Ovary (tissue), 9 donors: ENCODE data around the gene ABCC4. TPM values are rescaled to one million over a fixed set of nuclear protein-coding genes. Genes with fewer than 3 reads are reported as not detected.

Experiments
- DNase-seq, 5 donors: peaks; one replicate each; pipeline ENCODE4 v3.0.0-alpha.2; 2019 to 2020
- H3K27ac ChIP-seq, 2 donors: fragments of 200-600 bp; one replicate each; pipeline versions ENCODE4 v1.5.1 to v1.8.0; 2019 to 2022
- H3K27me3 ChIP-seq: fragments of 200-600 bp; one replicate; pipeline ENCODE4 v1.8.0; 2022
- H3K36me3 ChIP-seq: fragments of 200-600 bp; sonication (generic); one replicate; pipeline ENCODE4 v1.5.1; 2019
- H3K4me1 ChIP-seq: one replicate; pipeline ENCODE4 v1.8.1; 2013; ENCODE audit warnings: mild to moderate bottlenecking, moderate library complexity; ENCODE audit not compliant: insufficient read depth
- H3K4me3 ChIP-seq: fragments of 200-600 bp; sonication (generic); one replicate; pipeline ENCODE4 v1.5.1; 2017
- H3K9me3 ChIP-seq, 2 donors: fragments of 200-600 bp in 1 of 2; sonication (generic) in 1 of 2; one replicate each; pipeline versions ENCODE4 v1.5.1 to v1.8.1; 2013 to 2019; ENCODE audit warnings: mild to moderate bottlenecking in 1 of 2, moderate library complexity in 1 of 2
- EP300 ChIP-seq: sonication (generic); formaldehyde crosslinking; IDR thresholded peaks from one replicate; pipeline ENCODE4 v1.6.1; 2017; ENCODE audit warnings: antibody characterized with exemption
- POLR2A ChIP-seq: fragments of 450-650 bp; IDR thresholded peaks from one replicate; pipeline ENCODE4 v1.6.1; 2017; ENCODE audit warnings: antibody characterized with exemption, mild to moderate bottlenecking, moderate library complexity
- WGBS, 3 donors: extraction: QIAGEN DNeasy Blood & Tissue Kit in 1 of 3; methylation state at CpG; one replicate each; pipeline versions ENCODE4 v1.1.5 to v1.1.7; 2013 to 2017; 5-methylcytosine and 5-hydroxymethylcytosine counted together
- intact Hi-C, 4 donors: fragments of 100-400 bp; cut with DNase I; formaldehyde crosslinking; loops; one replicate each; pipeline versions ENCODE4 v1.11.0 to v1.15.1; 2022 to 2023
- polyA plus RNA-seq, 2 donors: library from polyadenylated mRNA; stranded (reverse); fragments of 200-250 nt in 1 of 2; fragments of 350-450 nt in 1 of 2; fragmentation: Illumina TruSeq in 1 of 2; extraction: RNeasy Lipid Tissue Mini Kit (QIAGEN cat#74804) in 1 of 2; gene quantifications; one replicate each; pipeline ENCODE4 v1.2.3, GENCODE V29; 2013 to 2014
- total RNA-seq, 7 donors: library from RNA; depleted of rRNA in 2 of 7; stranded (reverse); fragments of >200 nt in 2 of 7; fragmentation: NEBNext Ultra II Directional in 3 of 7; extraction: Animal tissue kit (Norgen Biotek cat#: 25700) in 3 of 7; gene quantifications; one replicate each; pipeline versions ENCODE4 v1.1.0 to v1.2.4, GENCODE V29; 2016 to 2023
- TF ChIP-seq, protein P1 (sequence below), 3 donors: fragments of 450-650 bp in 2 of 3; fragments of 200-600 bp in 1 of 3; IDR thresholded peaks; one replicate each; pipeline versions ENCODE4 v1.5.1 to v1.8.0; 2016 to 2022; ENCODE audit warnings: antibody characterized with exemption in 3 of 3, mild to moderate bottlenecking in 1 of 3
- donor health status: DM: no; HTN: no; CAD: no; lungs with moderate emphysema.
- donor health status: DM: no; HTN: no; CAD: no.
- donor health status: Bipolar disorder and iron deficiency.
- donor health status: DM: yes; HTN: yes; CAD: no.
- donor health status: DM: no; HTN: no; CAD: no.
- donor health status: DM: yes; HTN: yes; CAD: no.

ABCC4 gene
- total and polyA plus RNA-seq, 9 donors = 6.1 to 28.5 (median 11.5) TPM

DNA sequence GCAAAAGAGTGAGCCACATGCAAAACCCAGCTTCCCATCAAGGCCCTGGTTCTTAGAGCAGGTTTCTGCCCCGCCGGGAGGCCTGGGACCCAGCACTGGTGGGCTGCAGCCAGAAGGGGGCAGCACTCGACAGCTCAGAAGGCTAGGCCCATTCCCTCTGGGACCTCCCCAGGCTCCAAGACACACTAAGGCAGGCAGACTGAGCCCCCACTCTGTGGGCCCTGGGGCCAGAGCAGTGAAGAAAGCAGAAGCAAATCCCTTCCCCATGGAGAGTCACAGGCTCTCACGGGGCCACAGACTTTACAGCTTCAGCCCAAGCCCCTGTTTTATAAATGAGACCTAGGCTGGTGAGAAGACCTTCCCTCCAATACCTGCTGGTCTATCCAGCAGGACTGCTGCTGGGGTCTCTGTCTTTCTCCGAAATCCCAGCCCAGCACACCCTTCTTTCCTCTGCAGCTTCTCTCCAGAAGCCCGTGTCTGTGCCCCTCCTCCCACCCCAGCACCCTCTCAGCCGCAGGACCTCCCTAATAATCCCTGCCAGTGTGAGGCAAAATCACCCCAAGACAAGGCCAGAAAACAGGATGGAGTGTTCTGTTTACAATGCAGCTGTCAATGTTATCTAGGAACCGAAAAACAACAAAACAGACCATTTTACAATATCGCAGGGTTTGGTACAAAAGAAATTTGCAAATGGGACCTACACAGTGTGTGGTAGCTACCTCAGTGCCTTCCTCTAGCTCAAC is 109.3 kb downstream of the ABCC4 start:
- Histone ChIP-seq H3K4me3 (no peak overlapping the region), H3K9me3 (no peaks in the 10 kb centered on the region), H3K36me3 (no peaks in the 10 kb centered on the region), H3K27me3 (no peaks in the 10 kb centered on the region), H3K27ac (no peak overlapping the region), H3K4me1 (no peaks in the 10 kb centered on the region)
- TF ChIP-seq, protein P1, sequence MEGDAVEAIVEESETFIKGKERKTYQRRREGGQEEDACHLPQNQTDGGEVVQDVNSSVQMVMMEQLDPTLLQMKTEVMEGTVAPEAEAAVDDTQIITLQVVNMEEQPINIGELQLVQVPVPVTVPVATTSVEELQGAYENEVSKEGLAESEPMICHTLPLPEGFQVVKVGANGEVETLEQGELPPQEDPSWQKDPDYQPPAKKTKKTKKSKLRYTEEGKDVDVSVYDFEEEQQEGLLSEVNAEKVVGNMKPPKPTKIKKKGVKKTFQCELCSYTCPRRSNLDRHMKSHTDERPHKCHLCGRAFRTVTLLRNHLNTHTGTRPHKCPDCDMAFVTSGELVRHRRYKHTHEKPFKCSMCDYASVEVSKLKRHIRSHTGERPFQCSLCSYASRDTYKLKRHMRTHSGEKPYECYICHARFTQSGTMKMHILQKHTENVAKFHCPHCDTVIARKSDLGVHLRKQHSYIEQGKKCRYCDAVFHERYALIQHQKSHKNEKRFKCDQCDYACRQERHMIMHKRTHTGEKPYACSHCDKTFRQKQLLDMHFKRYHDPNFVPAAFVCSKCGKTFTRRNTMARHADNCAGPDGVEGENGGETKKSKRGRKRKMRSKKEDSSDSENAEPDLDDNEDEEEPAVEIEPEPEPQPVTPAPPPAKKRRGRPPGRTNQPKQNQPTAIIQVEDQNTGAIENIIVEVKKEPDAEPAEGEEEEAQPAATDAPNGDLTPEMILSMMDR (IDR thresholded peaks at IDR 0.05) = peak; percentile 52 to 73 (median 58)
- no peak for TF ChIP-seq EP300
- DNase-seq = peak; percentile 78 to 89 (median 78)
- WGBS, 3 donors = 37 to 48% (median 40%) methylated on average over 9 of the region's 9 CpGs
- intact Hi-C loops = loop anchor here (2.0 to 10.0 kb wide), 5 partner anchors 113 to 215 kb away; partner anchors contain the start of gene ABCC4 (in 1 of the 4)

DNA sequence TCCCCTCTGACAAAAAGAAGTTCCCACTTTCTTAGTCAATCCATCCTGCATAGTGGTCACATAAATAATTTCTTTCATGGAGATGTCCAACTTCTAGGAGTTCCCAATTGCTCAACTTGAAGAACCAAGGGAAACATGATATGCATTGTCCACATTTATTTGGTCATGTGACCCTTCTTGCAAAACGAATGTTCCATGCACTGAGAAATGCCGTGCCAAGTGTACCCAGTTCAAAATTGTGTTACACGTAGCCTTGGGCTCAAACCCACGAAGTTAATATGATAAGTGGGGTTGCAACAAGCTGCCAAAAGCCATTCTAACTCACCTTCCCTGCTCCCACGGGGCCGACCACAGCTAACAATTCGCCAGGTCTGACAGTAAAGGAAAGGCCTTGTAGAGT is 113.1 kb downstream of the ABCC4 start:
- Histone ChIP-seq H3K4me3 (no peak overlapping the region), H3K9me3 (no peaks in the 10 kb centered on the region), H3K27me3 (no peaks in the 10 kb centered on the region), H3K36me3 (no peaks in the 10 kb centered on the region), H3K27ac (no peak overlapping the region), H3K4me1 (no peaks in the 10 kb centered on the region)
- WGBS, 3 donors = 86 to 93% (median 89%) methylated on average over 7 of the region's 7 CpGs
- intact Hi-C loops = no loop called here
- TF ChIP-seq, protein P1 (IDR thresholded peaks at IDR 0.05) = no peak
- TF ChIP-seq POLR2A (no peak), EP300 (no peak)
- DNase-seq = no peak

DNA sequence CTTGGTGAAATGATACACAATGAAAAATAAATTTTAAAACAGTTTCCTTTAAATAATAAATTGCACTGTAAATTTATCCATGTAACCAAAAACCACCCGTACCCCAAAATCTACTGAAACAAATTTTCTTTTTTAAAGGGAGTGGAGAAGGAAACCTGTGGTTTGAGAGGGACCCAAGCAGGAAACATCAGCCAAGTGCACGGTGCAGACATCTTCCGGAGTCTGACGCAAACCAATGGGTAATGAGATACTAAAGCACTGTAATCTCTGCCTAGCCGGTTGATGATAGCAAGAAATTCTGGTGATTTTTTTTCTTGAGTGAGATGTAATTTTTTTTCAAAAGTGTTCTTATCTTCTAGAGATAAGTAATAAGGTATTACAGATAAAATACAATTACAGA is 115.4 kb downstream of the ABCC4 start:
- DNase-seq = no peak
- TF ChIP-seq EP300 (no peak), POLR2A (no peak)
- TF ChIP-seq, protein P1 (IDR thresholded peaks at IDR 0.05) = no peak
- H3K4me3 ChIP-seq = no peak overlapping the region
- 90 to 92% (median 92%) methylated on average over 5 of the region's 5 CpGs for WGBS, 3 donors
- no peaks in the 10 kb centered on the region for H3K27me3 ChIP-seq
- no peaks in the 10 kb centered on the region for H3K9me3 ChIP-seq
- H3K4me1 ChIP-seq = peaks cover 5% of the 10 kb centered on the region
- H3K36me3 ChIP-seq = no peaks in the 10 kb centered on the region
- H3K27ac ChIP-seq = no peak overlapping the region
- intact Hi-C loops = no loop called here

DNA sequence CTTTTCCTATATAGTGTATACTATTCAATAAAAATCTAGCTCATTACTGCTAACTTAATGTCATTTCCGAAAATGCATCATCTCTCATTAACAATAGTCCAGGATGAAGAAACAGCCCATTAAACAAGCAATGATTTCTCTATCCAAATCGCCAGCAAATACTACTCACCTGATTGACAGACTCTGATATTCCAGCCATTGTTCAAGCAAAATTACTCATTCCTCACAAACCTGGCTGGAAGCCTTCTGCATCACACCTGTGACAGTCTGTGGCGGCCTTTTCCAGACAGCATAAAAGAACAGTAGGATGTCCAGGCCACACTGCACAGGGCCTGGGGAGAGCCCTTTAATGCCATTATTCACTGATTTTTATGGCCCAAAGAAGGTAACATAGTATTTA is 115.9 kb downstream of the ABCC4 start:
- H3K9me3 ChIP-seq = no peaks in the 10 kb centered on the region
- H3K4me3 ChIP-seq = no peak overlapping the region
- 97 to 99% (median 98%) methylated on average over 3 of the region's 3 CpGs for WGBS, 3 donors
- H3K27ac ChIP-seq = no peak overlapping the region
- no peaks in the 10 kb centered on the region for H3K27me3 ChIP-seq
- no peak for TF ChIP-seq POLR2A
- TF ChIP-seq, protein P1 (IDR thresholded peaks at IDR 0.05) = no peak
- no peak for TF ChIP-seq EP300
- no peak for DNase-seq
- no peaks in the 10 kb centered on the region for H3K36me3 ChIP-seq
- H3K4me1 ChIP-seq = peaks cover 5% of the 10 kb centered on the region
- intact Hi-C loops = no loop called here
